Adrenal gland (tissue), 19 donors: Measurements from ENCODE around the gene RBMS1. TPM values are rescaled to one million over a fixed set of nuclear protein-coding genes. Genes with fewer than 3 reads are reported as not detected.

Experiments
- DNase-seq, 7 donors: peaks; one replicate each; pipeline ENCODE4 v3.0.0-alpha.2; 2019 to 2020
- H3K27ac ChIP-seq, 5 donors: fragments of 200-600 bp; sonication (generic) in 4 of 5; 1 replicate in 3 of 5; 2 replicates in 2 of 5; pipeline versions ENCODE4 v1.5.1 to v1.8.0; 2016 to 2020; ENCODE audit warnings: mild to moderate bottlenecking in 1 of 5
- H3K27me3 ChIP-seq: fragments of 200-600 bp; 2 replicates; pipeline ENCODE4 v1.8.0; 2021
- H3K36me3 ChIP-seq, 2 donors: fragments of 200-600 bp; replicated peaks in 1 of 2; 1 replicate in 1 of 2; 2 replicates in 1 of 2; pipeline versions ENCODE4 v1.5.1 to v1.8.0; 2018 to 2022
- H3K4me1 ChIP-seq, 2 donors: fragments of 200-600 bp; replicated peaks in 1 of 2; 1 replicate in 1 of 2; 2 replicates in 1 of 2; pipeline versions ENCODE4 v1.5.1 to v1.8.0; 2018 to 2021
- H3K4me3 ChIP-seq, 4 donors: fragments of 200-600 bp; sonication (generic) in 3 of 4; one replicate each; pipeline ENCODE4 v1.5.1; 2016 to 2018
- H3K9me3 ChIP-seq, 3 donors: fragments of 200-600 bp; sonication (generic) in 1 of 3; replicated peaks in 1 of 3; 1 replicate in 2 of 3; 2 replicates in 1 of 3; pipeline versions ENCODE4 v1.5.1 to v1.8.0; 2016 to 2021
- CTCF ChIP-seq, 6 experiments: fragments of 450-650 bp in 4 of 6; fragments of 200-600 bp in 2 of 6; sonication (generic) in 1 of 6; IDR thresholded peaks; 1 replicate in 5 of 6; 2 replicates in 1 of 6; pipeline versions ENCODE4 v1.5.1 to v1.8.0; 2016 to 2021; ENCODE audit warnings: antibody characterized with exemption in 6 of 6, mild to moderate bottlenecking in 2 of 6, moderate library complexity in 1 of 6
- POLR2A ChIP-seq, 2 donors: fragments of 450-650 bp; IDR thresholded peaks; one replicate each; pipeline ENCODE4 v1.6.1; 2017; ENCODE audit warnings: antibody characterized with exemption in 2 of 2, mild to moderate bottlenecking in 2 of 2, moderate library complexity in 1 of 2
- WGBS, 4 donors: extraction: QIAGEN DNeasy Blood & Tissue Kit in 2 of 4; methylation state at CpG; one replicate each; pipeline versions ENCODE4 v1.1.5 to v1.1.7; 2013 to 2017; 5-methylcytosine and 5-hydroxymethylcytosine counted together
- intact Hi-C, 2 donors: fragments of 100-400 bp; cut with DNase I; formaldehyde crosslinking; loops; one replicate each; pipeline versions ENCODE4 v1.14.1 to v1.15.0; 2022 to 2023
- long read RNA-seq, 10 donors: library from polyadenylated mRNA in 3 of 10; unstranded in 2 of 10; stranded (forward) in 1 of 10; transcript quantifications; one replicate each; pipeline ENCODE4 v2.0.0 and lab custom pipeline, GENCODE V29; 2021 to 2026
- polyA plus RNA-seq, 3 donors: library from polyadenylated mRNA; stranded (reverse); fragments of 200-250 nt in 2 of 3; fragments of 350-450 nt in 1 of 3; fragmentation: Illumina TruSeq in 1 of 3; extraction: RNeasy Lipid Tissue Mini Kit (QIAGEN cat#74804) in 1 of 3; gene quantifications; one replicate each; pipeline ENCODE4 v1.2.3, GENCODE V29; 2013 to 2014
- total RNA-seq, 9 donors: library from RNA; depleted of rRNA in 4 of 9; stranded (reverse); fragments of >200 nt in 4 of 9; fragments of 120-200 nt in 1 of 9; fragmentation: NEBNext Ultra II Directional in 1 of 9; extraction: Animal tissue kit (Norgen Biotek cat#: 25700) in 1 of 9; gene quantifications; one replicate each; pipeline versions ENCODE4 v1.1.0 to v1.2.4, GENCODE V29; 2013 to 2023
- donor health status: healthy with polysubstance abuse.
- donor health status: Bipolar disorder and iron deficiency.
- donor health status: DM: yes; HTN: yes; CAD: no.
- donor health status: DM: no; HTN: no; CAD: no.
- donor health status: DM: no; HTN: no; CAD: no.
- donor health status: DM: yes; HTN: yes; CAD: no.

The RBMS1 gene
- total RNA-seq = 10 to 100 TPM; 24.2 to 62.1 (median 37.3) TPM
- polyA plus RNA-seq = 10 to 100 TPM; 26.4 to 54.7 (median 29.9) TPM
- long read RNA-seq, donor 1, partial matches to known transcripts = 0 of 1 reads
- long read RNA-seq, donor 1, other reads (novel, unspliced or antisense) = 0 of 1 reads
- long read RNA-seq, donor 2, full-length matches to known transcripts = 3 of 3 reads
- long read RNA-seq, donor 2, partial matches to known transcripts = 0 of 3 reads
- long read RNA-seq, donor 2, other reads (novel, unspliced or antisense) = 0 of 3 reads
- long read RNA-seq, donor 3 = 0 reads
- long read RNA-seq, donor 4, full-length matches to known transcripts = 2 of 15 reads
- long read RNA-seq, donor 4, partial matches to known transcripts = 1 of 15 reads
- long read RNA-seq, donor 4, other reads (novel, unspliced or antisense) = 12 of 15 reads
- long read RNA-seq, donor 5, full-length matches to known transcripts = 12 of 50 reads
- long read RNA-seq, donor 5, partial matches to known transcripts = 1 of 50 reads
- long read RNA-seq, donor 5, other reads (novel, unspliced or antisense) = 37 of 50 reads
- long read RNA-seq, donor 6, partial matches to known transcripts = 1 of 3 reads
- long read RNA-seq, donor 6, other reads (novel, unspliced or antisense) = 2 of 3 reads
- long read RNA-seq, donor 7, full-length matches to known transcripts = 3 of 3 reads
- long read RNA-seq, donor 7, partial matches to known transcripts = 0 of 3 reads
- long read RNA-seq, donor 7, other reads (novel, unspliced or antisense) = 0 of 3 reads
- long read RNA-seq, donor 8, partial matches to known transcripts = 0 of 3 reads
- long read RNA-seq, donor 8, other reads (novel, unspliced or antisense) = 0 of 3 reads
- long read RNA-seq, donor 9, full-length matches to known transcripts = 3 of 3 reads
- long read RNA-seq, donor 9, partial matches to known transcripts = 0 of 3 reads
- long read RNA-seq, donor 9, other reads (novel, unspliced or antisense) = 0 of 3 reads
- long read RNA-seq, donor 10, partial matches to known transcripts = 0 of 2 reads
- long read RNA-seq, donor 10, other reads (novel, unspliced or antisense) = 0 of 2 reads

- intact Hi-C loops = no loop called here
- Histone ChIP-seq H3K36me3 (no peaks in the 10 kb centered on the region), H3K4me1 (peaks cover 11 to 25% of the 10 kb centered on the region in 2 donors), H3K4me3 (peak within 1 kb of the TSS; percentile 43 to 99 (median 81)), H3K27me3 (no peaks in the 10 kb centered on the region), H3K27ac (peak within 1 kb of the TSS; percentile 59 to 95 (median 91)), H3K9me3 (no peaks in the 10 kb centered on the region)
- DNase-seq = peak; percentile 44 to 71 (median 58)
- 0 to 1% (median 1%) methylated on average over 29 to 65 of the region's 66 CpGs for WGBS, 4 donors
- TF ChIP-seq POLR2A (IDR thresholded peaks at IDR 0.05) = peak in 1 of 2 donors; percentile 19
- TF ChIP-seq CTCF (IDR thresholded peaks at IDR 0.05) = no peak
Observed at GRCh38 chr2:160493227-160494028, at the start of gene RBMS1. RBMS1 (minus strand) TSS chr2:160493807; CDS start chr2:160493363, 444 bp downstream.

- Histone ChIP-seq H3K36me3 (no peaks in the 10 kb centered on the region), H3K4me3 (no peak overlapping the region), H3K9me3 (no peaks in the 10 kb centered on the region), H3K4me1 (no peaks in the 10 kb centered on the region), H3K27ac (no peak overlapping the region), H3K27me3 (no peaks in the 10 kb centered on the region)
- intact Hi-C loops = no loop called here
- no peak for DNase-seq
- TF ChIP-seq POLR2A (IDR thresholded peaks at IDR 0.05) (no peak), CTCF (IDR thresholded peaks at IDR 0.05) (no peak)
- 87 to 97% (median 88%) methylated on average over 3 of the region's 3 CpGs for WGBS, 4 donors
Observed at GRCh38 chr2:160541745-160542144, 48.1 kb upstream of the RBMS1 start.

GRCh38 chr2:160538559-160539355 is 45.1 kb upstream of the RBMS1 start:
- TF ChIP-seq CTCF (IDR thresholded peaks at IDR 0.05) (no peak), POLR2A (IDR thresholded peaks at IDR 0.05) (no peak)
- Histone ChIP-seq H3K36me3 (no peaks in the 10 kb centered on the region), H3K27ac (no peak overlapping the region), H3K27me3 (no peaks in the 10 kb centered on the region), H3K4me1 (peaks cover 4 to 12% of the 10 kb centered on the region in 2 donors), H3K4me3 (no peak overlapping the region), H3K9me3 (no peaks in the 10 kb centered on the region)
- intact Hi-C loops = no loop called here
- 86 to 91% (median 88%) methylated on average over 5 of the region's 5 CpGs for WGBS, 4 donors
- DNase-seq = no peak
